Activated CD4-positive, alpha-beta T cell treated with anti-CD3 and anti-CD28 coated beads, Interleukin-2, Interleukin-6, amounts not matched to agents 100 ng/mL and 50 ng/mL, durations not matched to agents 16 hours and 8 hours (primary cell): ENCODE results near the gene HOMER3.
"Not testable (repeated sequence)": the region's sequence is repeated elsewhere in the genome, so short reads cannot be mapped to it uniquely, and the experiment has no call there.

ENCODE experiments used
- DNase-seq: peaks from one replicate; pipeline ENCODE4 v3.0.0-alpha.2; 2020

The HOMER3 gene

DNA sequence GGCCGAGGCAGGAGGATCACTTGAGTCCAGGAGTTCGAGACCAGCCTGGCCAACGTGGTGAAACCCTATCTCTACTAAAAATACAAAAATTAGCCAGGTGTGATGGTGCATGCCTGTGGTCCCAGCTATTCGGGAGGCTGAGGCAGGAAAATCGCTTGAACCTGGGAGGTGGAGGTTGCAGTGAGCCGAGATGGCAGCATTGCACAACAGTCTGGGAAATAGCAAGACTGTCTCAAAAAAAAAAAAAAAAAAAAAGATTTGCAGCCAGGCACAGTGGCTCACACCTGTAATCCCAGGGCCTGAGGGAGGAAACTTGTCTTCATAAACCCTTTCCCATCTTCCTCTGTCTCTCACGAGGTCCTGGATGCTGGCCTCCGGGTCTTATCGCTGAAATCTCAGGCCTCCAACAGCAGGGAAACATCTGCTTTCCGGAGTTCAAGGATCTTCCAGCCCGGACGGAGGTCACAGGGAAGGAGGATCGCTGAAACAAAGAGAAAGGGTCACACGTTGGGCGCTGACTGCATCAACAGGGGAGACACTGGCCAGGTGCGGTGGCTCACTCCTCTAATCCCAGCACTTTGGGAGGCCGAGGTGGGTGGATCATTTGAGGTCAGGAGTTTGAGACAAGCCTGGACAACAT, 11.5 kb upstream of the HOMER3 start:
- DNase-seq: not testable (repeated sequence)

DNA sequence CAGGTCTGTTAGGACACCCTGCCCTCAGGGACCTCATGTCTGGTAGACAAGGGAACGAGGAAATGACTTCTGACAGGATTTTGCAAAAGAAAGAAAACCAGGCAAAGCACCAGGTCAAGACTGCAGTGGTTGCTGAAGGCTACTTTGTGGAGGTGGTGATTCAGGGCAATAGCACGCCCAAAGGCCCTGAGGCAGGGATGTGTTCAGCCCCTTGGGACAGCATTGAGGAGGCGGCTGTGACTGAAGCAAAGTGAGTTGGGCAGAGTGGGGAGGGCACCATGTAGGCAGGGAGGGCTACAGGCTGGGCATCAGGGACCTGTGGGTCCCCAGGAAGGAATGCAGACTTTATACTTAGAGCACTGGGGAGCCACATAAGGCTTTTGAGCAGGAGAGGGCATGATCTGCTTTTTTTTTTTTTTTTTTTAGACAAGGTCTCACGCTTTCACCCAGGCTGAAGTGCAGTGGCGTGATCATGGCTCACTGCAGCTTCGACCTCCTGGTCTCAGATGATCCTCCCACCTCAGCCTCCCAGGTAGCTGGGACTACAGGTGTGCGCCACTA, 10.8 kb upstream of the HOMER3 start:
- DNase-seq: no peak

DNA sequence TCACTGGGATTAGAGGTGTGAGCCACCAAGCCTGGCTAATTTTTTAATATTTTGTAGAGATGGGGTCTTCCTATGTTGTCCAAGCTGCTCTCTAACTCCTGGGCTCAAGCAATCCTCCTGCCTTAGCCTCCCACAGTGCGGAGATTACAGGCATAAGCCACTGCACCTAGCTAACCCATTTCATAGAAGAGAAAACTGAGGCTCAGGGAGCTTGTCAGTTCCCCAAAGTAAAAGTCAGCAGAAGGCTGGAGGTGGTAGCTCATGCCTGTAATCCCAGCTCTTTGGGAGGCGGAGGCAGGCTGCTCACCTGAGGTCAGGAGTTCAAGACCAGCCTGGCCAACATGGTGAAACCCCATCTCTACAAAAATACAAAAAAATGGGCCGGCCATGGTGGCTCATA, 8.8 kb upstream of the HOMER3 start:
- DNase-seq: no peak

DNA sequence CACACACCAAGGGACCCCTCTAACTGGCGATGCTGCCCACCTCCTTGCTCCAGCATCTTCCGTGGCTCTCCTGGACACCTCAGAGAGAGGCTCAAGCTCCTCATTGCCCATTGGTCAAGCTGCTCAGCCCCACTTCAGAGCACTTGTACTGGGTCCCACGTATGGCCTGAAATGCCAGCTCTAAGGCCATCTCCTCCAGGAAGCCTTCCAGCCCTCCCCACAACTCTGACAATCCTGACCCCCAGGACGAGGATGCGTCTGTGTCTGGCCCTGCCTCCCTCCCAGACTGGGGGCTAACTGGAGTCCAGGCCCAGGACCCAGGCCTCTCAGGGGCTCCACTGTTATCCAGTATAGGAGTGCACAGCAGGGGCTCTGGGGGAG, 7.9 kb upstream of the HOMER3 start:
- DNase-seq: no peak

DNA sequence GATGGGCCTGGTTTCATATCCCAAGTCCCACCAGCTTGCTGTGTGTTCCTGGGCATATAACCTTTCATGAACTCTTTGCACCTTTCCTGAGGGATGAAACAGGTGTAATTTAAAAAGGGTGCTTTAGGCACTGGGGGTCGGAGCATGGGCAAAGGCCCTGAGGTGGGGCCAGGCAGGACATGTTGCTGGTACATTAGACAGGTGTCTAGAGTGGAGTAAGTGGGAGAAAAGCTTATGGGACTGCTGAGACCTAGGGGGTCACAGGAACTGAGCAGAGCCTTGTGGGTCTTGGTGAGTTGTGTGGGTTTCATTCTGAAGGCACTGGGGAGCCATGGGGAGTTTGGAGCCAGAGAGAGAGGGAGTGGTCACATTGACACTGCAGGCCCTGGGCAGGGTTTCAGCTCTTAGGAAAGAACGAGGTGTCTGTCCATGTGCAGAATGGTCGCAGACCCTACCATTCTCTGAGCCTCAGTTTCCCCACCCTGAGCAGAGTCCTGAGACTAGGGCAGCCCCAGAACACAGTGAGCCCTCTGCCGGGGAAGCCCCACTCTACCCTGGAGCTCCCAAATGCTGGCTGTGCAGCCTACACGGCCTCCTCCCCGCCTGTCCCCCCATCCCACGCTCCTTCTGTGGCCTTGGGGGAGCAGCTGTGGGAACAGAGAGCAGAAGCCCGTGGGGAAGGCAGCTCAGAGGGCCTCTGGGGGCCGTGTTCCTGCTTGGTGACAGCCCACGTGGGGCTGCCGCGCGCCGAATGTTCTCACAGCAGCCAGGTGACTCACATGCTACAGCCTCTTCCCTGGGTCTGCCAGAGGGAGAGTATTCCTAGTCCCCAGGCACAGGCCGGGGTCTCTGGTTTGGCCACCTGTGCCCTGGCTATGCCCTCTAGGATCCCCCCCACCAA, 7.3 kb upstream of the HOMER3 start:
- no peak for DNase-seq

DNA sequence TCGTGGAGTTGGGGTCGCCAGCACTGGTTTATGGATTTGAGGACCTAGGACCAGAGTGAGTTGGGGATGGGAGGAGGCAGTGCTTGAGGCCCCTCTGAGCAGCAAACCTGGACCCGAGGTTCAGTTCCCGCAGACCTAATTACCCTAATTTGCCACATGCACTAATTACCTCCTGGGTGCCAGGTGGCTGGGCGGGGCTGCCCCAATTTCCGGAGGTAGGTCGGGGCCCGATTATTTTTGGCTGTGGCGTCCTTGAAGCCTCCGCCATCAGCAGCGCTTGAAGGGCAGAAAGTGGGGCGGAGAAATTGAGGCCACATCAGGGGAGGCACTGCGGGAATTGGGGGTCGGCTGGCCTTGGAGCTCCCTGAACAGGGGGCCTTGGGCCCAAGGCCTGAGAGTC, 5.9 kb upstream of the HOMER3 start:
- no peak for DNase-seq

DNA sequence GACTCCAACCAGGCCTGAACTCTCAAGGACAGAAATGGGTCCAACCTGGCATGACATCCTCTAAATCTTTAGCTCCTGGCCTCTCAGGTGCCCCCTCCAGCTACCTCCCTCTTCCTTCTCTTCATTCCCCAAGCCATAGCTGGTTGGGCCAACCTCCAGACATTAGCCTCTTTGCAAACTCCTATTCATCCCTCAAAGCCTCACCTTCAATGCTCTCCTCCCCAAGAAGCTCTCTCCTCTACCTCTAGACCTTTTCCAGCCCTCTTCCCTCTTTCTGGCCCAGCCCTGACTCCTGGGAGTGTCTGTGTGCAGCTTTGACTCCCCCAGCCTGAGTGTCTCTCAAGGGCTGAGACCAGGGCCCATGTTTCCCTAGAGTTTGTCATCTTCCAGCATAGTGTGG, 5.3 kb upstream of the HOMER3 start:
- no peak for DNase-seq

DNA sequence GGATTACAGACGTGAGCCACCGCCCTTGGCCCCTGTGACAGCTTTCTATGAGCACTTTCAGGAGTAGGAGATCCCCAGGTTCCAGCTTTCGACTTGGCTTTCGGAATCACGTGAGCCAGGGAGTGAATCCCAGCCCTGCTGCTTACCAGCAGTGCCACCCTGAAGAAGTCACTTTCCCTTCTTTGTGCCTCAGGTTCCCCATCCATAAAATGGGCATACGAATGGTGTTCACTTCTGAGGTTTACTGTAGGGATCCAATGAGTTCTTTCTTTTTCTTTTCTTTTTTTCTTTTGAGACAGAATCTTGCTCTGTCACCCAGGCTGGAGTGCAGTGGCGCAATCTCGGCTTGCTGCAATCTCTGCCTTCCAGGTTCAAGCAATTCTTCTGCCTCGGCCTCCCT, 4.3 kb upstream of the HOMER3 start:
- DNase-seq: no peak

DNA sequence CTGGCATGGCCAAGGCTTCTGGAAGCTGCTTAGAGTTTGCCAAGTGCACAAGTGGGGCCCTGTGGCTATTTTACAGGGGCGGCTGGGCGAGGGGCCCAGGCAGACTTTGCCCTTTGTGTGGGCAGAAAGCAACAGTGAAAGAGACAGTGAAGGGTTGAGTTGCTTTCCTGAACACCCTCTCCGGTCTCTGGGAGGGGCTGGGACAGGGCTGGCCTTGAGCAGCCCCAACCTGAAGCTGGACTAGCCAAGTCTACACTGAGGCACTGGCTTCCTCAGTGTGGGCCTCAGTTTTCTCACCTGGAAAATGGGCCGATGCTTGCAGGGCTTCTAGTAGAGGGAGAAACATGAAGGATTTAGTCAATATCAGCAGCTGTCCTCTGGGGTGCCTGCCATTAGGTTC, 2.4 kb upstream of the HOMER3 start:
- DNase-seq: no peak

DNA sequence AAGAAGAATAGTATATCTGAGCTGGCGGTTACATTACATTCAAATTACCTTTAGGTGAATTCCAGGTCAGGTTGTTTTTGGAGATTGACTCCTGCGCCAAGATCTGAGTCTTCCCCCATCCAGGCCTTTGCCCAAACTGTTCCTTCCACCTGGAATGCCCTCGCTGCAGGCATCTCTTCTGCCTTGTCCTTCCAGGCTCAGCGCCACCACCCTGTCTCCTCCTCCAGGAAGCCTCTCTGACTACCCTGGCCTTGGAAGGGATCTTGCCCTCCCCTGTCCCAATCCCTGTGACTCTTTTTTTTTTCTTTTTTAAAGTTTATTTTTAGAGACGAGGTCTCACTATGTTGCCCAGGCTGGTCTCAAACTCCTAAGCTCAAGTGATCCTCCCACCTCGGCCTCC, 1.7 kb upstream of the HOMER3 start:
- no peak for DNase-seq

DNA sequence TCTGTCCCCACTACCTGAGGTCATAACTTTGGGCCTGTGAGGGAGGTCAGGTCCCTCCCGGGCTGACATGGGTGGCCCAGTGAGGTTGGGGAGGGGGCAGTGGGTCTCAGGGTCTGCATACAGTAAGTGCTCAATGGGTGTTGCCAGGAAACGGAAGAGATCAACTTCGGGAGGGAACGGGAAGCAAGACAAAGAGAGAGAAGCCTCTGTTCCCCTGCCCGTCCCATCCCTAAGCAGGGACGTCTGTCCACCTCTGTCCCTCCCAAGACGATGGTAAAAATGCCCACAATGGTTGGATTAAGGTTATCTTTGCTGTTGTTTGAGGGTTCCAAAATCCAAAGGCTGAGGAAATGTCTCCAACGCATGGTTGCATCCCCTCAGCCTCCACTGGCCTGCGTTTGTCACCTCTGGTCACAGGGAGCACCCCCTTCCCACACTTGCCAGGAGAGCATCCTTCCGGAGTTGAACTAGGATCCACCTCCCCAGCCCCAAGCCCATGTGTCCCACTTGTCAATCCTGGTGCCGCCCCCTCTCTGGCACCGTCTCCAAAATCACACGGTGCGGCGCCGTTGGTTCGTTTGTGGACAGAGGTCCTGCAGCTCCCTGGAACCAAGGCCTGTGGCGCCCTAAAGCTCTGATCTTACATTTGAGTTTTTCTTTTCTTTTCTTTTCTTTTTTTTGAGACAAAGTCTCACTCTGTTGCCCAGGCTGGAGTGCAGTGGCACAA, 774 bp upstream of the HOMER3 start:
- DNase-seq: no peak

DNA sequence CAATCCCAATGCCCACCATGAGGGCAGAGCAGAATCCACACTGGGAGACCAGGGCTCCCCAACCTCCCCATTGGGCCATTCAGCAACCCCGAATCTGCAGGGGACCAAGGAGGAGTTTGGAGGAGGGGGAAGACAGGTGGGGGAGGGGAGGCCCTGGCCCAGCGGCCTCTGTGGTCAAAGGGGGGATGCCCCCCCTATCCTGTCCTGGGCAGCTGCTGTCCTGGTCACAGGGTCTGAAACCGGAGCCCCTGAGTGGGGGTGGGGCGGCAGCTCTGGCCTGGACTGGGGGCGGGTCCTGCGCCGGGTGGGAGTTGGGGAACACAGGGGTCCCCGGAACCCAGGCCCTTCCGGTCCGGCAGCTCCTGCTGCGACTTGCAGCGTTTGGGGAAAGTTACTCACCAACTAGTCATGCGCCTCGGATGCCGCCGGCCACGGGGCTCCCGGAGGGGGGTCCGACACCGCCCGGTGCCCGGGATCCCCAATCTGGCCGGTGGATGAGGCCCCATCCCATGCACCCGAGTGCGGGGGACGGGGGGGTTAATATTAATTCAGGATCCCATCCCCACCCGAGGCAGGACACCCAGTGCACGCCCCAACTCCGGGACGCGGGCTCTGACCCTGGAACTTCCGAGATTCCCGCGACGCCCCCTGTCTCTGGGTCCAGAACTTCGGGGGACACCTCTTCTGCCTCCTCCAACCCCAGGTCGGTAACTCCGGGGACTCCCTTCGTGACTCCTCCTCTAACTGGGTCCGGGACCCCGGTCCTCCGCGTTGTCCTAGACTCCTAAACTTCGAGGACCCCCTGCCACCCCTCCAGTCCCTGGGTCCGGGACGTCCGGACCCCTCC, 872 bp downstream of the HOMER3 start:
- DNase-seq: no peak

DNA sequence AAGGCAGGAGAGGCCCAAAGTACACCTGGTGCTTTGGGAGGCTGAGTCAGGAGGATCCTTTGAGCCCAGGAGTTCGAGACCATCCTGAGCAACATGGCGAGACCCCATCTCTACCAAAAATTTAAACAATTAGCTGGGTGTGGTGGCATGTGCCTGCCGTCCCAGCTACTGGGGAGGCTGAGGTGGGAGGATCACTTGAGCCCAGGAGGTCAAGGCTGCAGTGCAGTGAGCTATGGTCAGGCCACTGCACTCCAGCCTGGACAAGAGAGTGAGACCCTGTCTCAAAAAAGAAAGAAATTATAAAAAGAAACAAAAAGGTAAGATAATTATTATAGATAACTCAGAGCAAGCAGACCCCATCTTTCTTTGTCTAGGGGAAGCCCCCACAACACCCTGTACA, 1.9 kb downstream of the HOMER3 start:
- no peak for DNase-seq

DNA sequence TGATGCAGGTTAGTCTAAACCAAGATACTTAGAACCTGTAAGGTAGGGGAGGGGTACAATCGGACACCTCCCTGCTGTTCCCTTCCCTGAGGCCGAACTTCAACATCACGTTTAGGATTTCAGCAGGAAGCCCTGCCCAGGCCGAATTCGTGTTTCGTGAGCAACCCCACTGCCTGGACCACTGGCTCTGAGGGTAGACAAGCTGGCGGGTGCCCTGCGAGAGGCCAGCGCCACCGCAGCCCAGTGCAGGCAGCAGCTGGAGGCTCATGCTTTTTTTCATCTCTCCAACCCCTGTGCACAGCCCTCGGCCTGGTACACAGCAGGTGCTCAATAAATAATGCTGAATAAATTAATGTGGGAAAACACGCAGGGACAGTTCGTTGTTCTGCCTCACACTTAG, 7.7 kb downstream of the HOMER3 start:
- no peak for DNase-seq

DNA sequence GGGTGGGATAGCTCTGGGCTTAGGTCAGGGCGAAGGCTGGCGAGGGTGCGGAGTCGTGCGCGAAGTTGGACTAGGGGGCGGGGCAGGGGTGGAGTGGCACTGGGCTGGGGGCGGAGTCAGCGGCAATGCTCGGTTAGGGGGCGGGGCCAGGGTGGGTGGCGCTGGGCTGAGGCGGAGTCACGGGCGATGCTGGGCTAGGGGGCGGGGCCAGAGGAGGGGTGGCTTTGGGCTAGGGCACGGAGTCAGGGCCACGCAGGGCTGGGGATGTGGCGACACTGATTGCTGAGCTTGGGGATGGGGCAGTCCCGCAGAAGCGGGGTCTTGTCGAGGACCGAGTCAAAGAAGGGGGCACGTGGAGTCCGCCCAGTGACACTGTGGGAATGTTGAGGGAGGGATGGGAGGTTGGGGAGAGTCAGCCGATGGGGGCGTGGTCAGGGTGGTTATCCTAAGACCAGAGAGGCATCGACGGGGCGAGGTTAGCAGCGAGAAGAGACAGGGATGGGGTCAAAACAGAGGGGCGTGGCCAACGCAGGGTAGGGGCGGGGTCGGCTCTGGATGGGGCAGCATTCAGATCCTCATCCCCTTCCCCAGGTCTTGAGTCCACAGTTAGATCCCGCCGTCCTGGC, 8.7 kb downstream of the HOMER3 start:
- DNase-seq: peak; percentile 88

DNA sequence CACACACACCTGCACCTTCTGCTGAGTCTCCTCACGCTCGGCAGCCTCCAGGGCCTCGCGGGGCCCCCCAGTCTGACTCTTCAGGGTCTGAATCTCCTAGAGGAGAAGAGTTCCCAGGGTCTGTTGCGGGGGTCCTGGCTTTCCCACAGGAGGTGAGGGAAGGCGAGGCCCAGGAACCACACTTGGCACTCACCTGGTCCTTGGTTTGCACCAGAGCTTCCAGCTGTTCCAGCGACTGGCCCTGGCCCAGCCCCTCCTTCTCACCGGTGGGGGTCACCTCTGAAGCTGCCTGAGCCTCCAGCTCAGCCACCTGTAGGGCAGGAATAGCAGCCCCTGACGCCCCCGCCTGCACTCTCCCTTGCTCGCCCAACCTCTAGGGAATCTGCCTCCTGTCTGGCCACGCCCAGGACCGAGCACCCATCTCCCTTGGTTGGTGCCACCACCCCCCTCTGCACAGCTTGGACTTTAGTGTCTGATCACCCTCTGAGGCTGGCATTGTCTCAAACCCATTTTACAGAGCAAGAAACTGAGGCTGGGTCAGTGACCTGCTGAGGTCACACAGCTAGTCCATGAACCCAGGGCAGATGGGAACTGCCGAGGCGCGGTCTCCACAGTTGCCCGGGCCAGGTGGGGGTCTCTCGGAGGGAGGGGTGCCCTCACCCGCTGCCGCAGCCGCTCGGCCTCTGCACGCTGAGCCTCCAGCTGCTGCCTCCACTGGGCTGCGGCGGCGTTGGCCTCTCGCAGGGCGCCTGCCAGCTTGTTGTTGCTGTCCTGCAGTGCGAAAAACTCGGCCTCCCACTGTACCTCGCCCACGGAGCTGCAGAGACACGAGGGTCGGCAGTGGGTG, 9.5 kb downstream of the HOMER3 start:
- no peak for DNase-seq

DNA sequence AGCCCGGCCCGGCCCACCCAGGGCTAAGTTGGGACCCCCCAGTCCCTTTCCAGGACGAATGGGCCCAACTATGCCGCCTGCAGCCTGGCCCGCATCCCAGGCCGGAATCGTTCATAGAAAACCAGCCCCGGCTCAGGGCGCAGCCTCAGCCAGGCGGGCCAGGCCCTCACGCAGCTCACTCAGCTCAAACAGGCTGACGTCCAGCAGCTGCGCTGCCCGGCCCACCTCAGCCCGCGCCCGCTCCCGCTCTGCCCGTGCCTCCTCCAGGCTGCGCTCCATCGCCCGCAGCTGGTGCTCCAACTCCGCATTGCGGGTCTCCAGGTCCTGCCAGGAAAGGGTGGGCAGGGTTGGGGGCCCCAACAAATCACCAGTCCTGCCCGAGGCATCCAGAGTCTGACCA, 11.7 kb downstream of the HOMER3 start:
- no peak for DNase-seq

DNA sequence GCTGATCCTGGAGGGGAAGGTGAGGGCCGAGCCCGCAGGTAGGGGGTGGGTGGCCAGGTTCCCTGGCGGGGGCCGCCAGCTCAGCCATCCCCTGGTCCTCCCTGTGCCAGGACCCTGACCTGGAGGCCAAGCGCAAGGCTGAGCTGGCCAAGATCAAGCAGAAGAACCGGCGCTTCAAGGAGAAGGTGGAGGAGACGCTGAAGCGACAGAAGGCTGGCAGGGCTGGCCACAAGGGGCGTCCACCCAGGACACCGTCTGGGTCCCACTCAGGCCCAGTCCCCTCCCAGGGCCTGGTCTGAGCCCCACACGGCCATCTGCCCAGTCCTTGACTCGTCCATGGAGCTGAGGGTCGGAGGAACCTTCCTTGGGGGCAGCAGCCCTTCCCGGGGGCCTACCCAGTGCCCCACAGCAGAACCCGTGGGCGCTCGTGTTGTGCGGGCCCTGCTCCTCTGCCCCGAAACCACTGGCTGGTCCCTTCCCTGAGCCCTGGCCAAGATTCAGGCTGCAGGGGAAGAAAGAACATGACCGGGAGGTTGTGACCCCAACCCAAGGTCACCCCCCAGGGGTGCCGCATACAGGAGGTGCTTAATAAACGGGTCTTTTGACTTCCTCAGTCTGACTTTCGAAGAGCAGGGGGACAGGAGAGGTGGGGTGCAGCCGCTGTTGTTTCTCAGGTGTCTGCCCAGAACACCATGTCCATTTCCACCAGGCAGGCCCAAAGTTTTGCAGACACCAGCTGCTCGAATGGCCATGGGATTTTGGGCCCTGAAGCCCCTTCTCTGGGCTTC, 12.8 kb downstream of the HOMER3 start:
- no peak for DNase-seq

DNA sequence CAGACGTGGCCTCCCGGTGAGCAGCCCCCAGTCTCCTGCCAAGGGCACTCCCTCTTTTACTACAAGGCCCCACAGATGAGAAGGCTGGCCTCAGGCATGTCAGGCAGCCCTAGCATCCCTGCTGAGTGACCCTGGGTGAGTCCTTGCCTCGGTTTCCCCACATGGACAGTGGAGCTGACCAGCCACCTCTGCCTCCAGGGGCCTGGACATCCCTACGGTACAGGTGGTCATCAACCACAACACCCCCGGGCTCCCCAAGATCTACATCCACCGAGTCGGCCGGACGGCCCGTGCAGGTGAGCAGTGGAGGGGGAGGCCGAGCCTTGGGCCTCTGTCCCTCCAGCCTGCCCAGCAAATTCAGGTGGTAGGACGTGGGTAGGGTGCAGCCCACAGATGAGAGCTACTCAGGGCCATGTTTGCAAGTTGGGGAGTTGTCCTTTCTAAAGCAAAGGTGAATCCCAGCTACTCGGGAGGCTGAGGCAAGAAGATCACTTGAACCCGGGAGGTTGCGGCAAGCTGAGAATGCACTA, 16.3 kb downstream of the HOMER3 start:
- DNase-seq: no peak
